H1 (cell line): ENCODE results near the gene FMNL1.

ENCODE experiments used
- BACH1 ChIP-seq: IDR thresholded peaks from 2 replicates; pipeline ENCODE4 v1.6.1; 2012; ENCODE audit warnings: low read length, improper control_type of control experiment
- EP300 ChIP-seq, 2 experiments: IDR thresholded peaks; 1 replicate in 1 of 2; 2 replicates in 1 of 2; pipeline ENCODE4 v1.6.1; 2011 to 2012; ENCODE audit warnings: low read depth in 2 of 2, low read length in 2 of 2, mild to moderate bottlenecking in 2 of 2, borderline replicate concordance in 1 of 2, inconsistent platforms in 1 of 2, moderate library complexity in 1 of 2
- POLR2A ChIP-seq, 2 experiments: IDR thresholded peaks; 1 replicate in 1 of 2; 2 replicates in 1 of 2; pipeline ENCODE4 v1.6.1; 2011; ENCODE audit warnings: low read depth in 2 of 2, low read length in 2 of 2, mild to moderate bottlenecking in 2 of 2; ENCODE audit errors: control extremely low read depth in 1 of 2
- POLR2AphosphoS5 ChIP-seq: IDR thresholded peaks from 2 replicates; pipeline ENCODE4 v1.6.1; 2011; ENCODE audit warnings: low read depth, low read length
- SP1 ChIP-seq: IDR thresholded peaks from 2 replicates; pipeline ENCODE4 v1.6.1; 2011; ENCODE audit warnings: low read depth, low read length
- TEAD4 ChIP-seq: IDR thresholded peaks from 2 replicates; pipeline ENCODE4 v1.6.1; 2012; ENCODE audit warnings: low read depth, low read length, inconsistent platforms, mixed read lengths
- TF ChIP-seq, protein P1 (sequence below), 3 experiments: IDR thresholded peaks; 1 replicate in 2 of 3; 2 replicates in 1 of 3; pipeline versions ENCODE4 v1.5.1 to v1.6.1; 2011; ENCODE audit warnings: low read length in 3 of 3, mild to moderate bottlenecking in 3 of 3, inconsistent platforms in 2 of 3, low read depth in 1 of 3, moderate library complexity in 1 of 3; ENCODE audit not compliant: insufficient read depth in 1 of 3; ENCODE audit errors: control extremely low read depth in 1 of 3
- TF ChIP-seq, protein P2 (sequence below): IDR thresholded peaks from 2 replicates; pipeline ENCODE4 v1.6.1; 2011; ENCODE audit warnings: low read length, improper control_type of control experiment

DNA sequence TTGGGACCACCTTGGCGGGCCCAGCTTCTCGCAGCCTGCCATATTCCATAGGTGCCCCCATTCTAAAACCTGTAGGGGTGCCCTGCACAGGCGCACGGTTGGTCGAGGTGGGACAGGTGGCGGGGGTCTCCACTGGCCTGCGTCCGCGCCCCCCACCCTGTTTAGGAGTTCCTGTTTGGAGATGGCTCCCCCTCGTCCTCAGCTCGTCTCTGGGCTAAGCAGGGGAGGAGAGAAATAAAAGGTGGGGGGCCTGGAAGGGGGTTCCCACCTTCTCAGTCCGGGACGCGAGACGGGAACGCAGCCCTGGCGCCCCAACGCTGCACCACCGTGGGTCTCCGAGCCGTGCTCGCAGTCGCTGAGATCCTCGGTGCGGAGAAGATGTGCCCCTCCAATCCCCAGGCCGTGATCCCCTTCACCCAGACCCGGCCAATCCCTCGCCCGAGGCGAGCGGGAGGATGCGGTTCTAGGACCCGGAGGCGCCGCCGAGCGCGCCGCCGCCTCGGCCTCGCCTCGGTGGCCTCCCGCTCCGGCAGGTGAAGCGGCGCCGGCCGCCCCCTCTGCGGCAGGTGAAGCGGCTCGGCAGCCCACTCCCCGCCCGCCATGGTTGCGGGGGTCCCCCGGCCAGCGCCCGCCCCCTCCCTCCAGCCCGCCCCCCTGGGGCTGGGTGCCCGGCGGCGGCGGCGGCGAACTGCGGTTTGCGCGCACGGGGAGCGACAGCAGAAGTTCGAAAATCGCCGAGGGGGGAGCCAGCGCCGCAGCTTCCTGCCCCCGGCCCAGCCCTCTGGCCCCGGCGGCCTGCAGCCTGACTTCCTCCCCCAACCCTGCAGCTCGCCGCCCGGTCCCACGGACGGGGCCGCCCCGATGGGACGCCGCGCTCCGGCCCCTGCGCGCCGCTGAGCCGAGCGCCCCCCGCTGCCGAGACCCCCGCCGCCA is at the start of gene FMNL1:
- TF ChIP-seq TEAD4 (no peak), POLR2A (IDR thresholded peaks at IDR 0.05; ENCODE audit: control extremely low read depth in 1 of 2, low read depth in 2 of 2, low read length in 2 of 2) (no peak), POLR2AphosphoS5 (no peak), EP300 (IDR thresholded peaks at IDR 0.05; ENCODE audit: borderline replicate concordance in 1 of 2, low read depth in 2 of 2, low read length in 2 of 2) (peak in 1 of 2 experiments; percentile 64; a peak in 1 of 3 replicates), BACH1 (no peak), SP1 (no peak)
- TF ChIP-seq, protein P1, sequence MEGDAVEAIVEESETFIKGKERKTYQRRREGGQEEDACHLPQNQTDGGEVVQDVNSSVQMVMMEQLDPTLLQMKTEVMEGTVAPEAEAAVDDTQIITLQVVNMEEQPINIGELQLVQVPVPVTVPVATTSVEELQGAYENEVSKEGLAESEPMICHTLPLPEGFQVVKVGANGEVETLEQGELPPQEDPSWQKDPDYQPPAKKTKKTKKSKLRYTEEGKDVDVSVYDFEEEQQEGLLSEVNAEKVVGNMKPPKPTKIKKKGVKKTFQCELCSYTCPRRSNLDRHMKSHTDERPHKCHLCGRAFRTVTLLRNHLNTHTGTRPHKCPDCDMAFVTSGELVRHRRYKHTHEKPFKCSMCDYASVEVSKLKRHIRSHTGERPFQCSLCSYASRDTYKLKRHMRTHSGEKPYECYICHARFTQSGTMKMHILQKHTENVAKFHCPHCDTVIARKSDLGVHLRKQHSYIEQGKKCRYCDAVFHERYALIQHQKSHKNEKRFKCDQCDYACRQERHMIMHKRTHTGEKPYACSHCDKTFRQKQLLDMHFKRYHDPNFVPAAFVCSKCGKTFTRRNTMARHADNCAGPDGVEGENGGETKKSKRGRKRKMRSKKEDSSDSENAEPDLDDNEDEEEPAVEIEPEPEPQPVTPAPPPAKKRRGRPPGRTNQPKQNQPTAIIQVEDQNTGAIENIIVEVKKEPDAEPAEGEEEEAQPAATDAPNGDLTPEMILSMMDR (IDR thresholded peaks at IDR 0.05; ENCODE audit: control extremely low read depth in 1 of 3, insufficient read depth in 1 of 3, low read depth in 1 of 3, low read length in 3 of 3), result no peak; a peak in 1 of 4 replicates
- TF ChIP-seq, protein P2, sequence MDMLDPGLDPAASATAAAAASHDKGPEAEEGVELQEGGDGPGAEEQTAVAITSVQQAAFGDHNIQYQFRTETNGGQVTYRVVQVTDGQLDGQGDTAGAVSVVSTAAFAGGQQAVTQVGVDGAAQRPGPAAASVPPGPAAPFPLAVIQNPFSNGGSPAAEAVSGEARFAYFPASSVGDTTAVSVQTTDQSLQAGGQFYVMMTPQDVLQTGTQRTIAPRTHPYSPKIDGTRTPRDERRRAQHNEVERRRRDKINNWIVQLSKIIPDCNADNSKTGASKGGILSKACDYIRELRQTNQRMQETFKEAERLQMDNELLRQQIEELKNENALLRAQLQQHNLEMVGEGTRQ, result no peak
